Erythroblast (primary cell): Measurements from ENCODE around the gene DENND5B.

Experiments
- GATA1 ChIP-seq: IDR thresholded peaks from 2 replicates; pipeline ENCODE4 v1.6.1; 2011; ENCODE audit warnings: low read depth, mild to moderate bottlenecking, control low read depth, low read length, moderate library complexity
- POLR2A ChIP-seq: IDR thresholded peaks from 2 replicates; pipeline ENCODE4 v1.6.1; 2011; ENCODE audit warnings: mild to moderate bottlenecking, low read length

GRCh38 chr12:31562594-31563328 is 28.2 kb downstream of the DENND5B start:
- TF ChIP-seq POLR2A, result no peak
- no peak for TF ChIP-seq GATA1
